Neutrophil (primary cell): ENCODE results near the gene EPHA3.

Experiments
- H3K27ac ChIP-seq: fragments of 200-600 bp; sonication (generic); 2 replicates; pipeline ENCODE4 v1.5.1; 2016; ENCODE audit warnings: mild to moderate bottlenecking, moderate library complexity
- H3K27me3 ChIP-seq: fragments of 200-600 bp; sonication (generic); 2 replicates; pipeline ENCODE4 v1.6.0; 2016; ENCODE audit warnings: mild to moderate bottlenecking
- H3K36me3 ChIP-seq: fragments of 200-600 bp; sonication (generic); 2 replicates; pipeline ENCODE4 v1.5.1; 2017
- H3K4me1 ChIP-seq, 2 experiments: fragments of 200-600 bp in 1 of 2; sonication (generic) in 1 of 2; 1 replicate in 1 of 2; 2 replicates in 1 of 2; pipeline versions ENCODE4 v1.5.1 to v1.6.1; 2013 to 2016; ENCODE audit warnings: low read depth in 1 of 2, low read length in 1 of 2, mild to moderate bottlenecking in 1 of 2, moderate library complexity in 1 of 2; ENCODE audit not compliant: control insufficient read depth in 1 of 2, insufficient read depth in 1 of 2
- H3K4me3 ChIP-seq, 2 experiments: fragments of 200-600 bp in 1 of 2; sonication (generic) in 1 of 2; 1 replicate in 1 of 2; 2 replicates in 1 of 2; pipeline ENCODE4 v1.5.1; 2013 to 2016; ENCODE audit warnings: low read depth in 1 of 2, low read length in 1 of 2, mild to moderate bottlenecking in 1 of 2, moderate library complexity in 1 of 2
- H3K9me3 ChIP-seq: fragments of 200-600 bp; sonication (generic); 2 replicates; pipeline ENCODE4 v1.5.1; 2016
- TF ChIP-seq, protein P1 (sequence below): fragments of 200-600 bp; sonication (generic); IDR thresholded peaks from 2 replicates; pipeline ENCODE4 v1.5.1; 2016; ENCODE audit warnings: antibody characterized with exemption

Gene EPHA3

GRCh38 chr3:89144080-89144479 is 36.7 kb downstream of the EPHA3 start:
- H3K36me3 ChIP-seq: no peaks in the 10 kb centered on the region
- no peaks in the 10 kb centered on the region for H3K27me3 ChIP-seq
- H3K4me3 ChIP-seq: no peak overlapping the region
- no peaks in the 10 kb centered on the region for H3K4me1 ChIP-seq
- TF ChIP-seq, protein P1, sequence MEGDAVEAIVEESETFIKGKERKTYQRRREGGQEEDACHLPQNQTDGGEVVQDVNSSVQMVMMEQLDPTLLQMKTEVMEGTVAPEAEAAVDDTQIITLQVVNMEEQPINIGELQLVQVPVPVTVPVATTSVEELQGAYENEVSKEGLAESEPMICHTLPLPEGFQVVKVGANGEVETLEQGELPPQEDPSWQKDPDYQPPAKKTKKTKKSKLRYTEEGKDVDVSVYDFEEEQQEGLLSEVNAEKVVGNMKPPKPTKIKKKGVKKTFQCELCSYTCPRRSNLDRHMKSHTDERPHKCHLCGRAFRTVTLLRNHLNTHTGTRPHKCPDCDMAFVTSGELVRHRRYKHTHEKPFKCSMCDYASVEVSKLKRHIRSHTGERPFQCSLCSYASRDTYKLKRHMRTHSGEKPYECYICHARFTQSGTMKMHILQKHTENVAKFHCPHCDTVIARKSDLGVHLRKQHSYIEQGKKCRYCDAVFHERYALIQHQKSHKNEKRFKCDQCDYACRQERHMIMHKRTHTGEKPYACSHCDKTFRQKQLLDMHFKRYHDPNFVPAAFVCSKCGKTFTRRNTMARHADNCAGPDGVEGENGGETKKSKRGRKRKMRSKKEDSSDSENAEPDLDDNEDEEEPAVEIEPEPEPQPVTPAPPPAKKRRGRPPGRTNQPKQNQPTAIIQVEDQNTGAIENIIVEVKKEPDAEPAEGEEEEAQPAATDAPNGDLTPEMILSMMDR: no peak
- no peak overlapping the region for H3K27ac ChIP-seq
- H3K9me3 ChIP-seq: no peaks in the 10 kb centered on the region

GRCh38 chr3:89145995-89146394 is 38.6 kb downstream of the EPHA3 start:
- Histone ChIP-seq H3K36me3 (no peaks in the 10 kb centered on the region), H3K27me3 (no peaks in the 10 kb centered on the region), H3K4me1 (no peaks in the 10 kb centered on the region), H3K27ac (no peak overlapping the region), H3K4me3 (no peak overlapping the region), H3K9me3 (no peaks in the 10 kb centered on the region)
- TF ChIP-seq, protein P1: no peak

DNA sequence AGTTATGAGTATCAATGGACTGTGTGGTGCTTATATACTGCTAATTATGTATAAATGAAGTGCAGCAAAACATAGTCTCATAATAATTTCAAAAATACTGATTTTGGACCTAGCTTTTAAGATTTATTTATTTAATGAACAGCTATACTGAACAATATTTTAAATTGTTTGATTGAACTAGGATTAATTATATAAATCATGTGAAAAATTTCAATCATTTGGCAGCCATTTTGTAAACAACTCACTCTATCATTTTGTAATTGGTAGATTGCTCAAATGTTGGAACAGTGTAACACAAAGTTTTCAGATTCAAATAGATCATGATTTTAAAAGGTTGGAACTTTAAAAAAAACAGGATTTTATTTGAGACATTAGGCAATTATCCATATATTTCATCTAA is 47.0 kb downstream of the EPHA3 start:
- no peaks in the 10 kb centered on the region for H3K27me3 ChIP-seq
- no peak overlapping the region for H3K4me3 ChIP-seq
- H3K9me3 ChIP-seq: no peaks in the 10 kb centered on the region
- TF ChIP-seq, protein P1: no peak
- no peaks in the 10 kb centered on the region for H3K36me3 ChIP-seq
- no peak overlapping the region for H3K27ac ChIP-seq
- H3K4me1 ChIP-seq: no peaks in the 10 kb centered on the region

DNA sequence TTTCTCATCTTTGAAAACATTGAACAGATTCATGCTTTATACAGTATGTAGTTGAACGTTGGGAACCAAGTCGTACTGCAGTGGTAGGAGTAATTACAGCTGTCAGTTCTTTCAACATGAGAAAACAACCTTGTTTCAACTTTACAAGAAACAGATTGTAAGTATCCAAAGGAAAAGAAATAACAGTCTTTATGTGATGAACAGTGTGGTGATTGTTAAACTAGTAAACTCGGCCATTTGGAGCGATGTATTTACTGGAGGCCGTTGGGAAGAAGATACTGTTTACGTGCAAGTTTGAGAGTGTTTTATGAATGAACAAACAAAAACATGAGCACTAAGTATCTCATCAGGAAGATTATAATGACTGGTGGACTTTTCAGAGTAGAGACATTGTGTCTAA is 48.4 kb downstream of the EPHA3 start:
- Histone ChIP-seq H3K4me3 (no peak overlapping the region), H3K27me3 (no peaks in the 10 kb centered on the region), H3K27ac (no peak overlapping the region), H3K36me3 (no peaks in the 10 kb centered on the region), H3K4me1 (no peaks in the 10 kb centered on the region), H3K9me3 (no peaks in the 10 kb centered on the region)
- TF ChIP-seq, protein P1: no peak

GRCh38 chr3:89157575-89157974 is 50.2 kb downstream of the EPHA3 start:
- TF ChIP-seq, protein P1: no peak
- Histone ChIP-seq H3K27ac (no peak overlapping the region), H3K36me3 (no peaks in the 10 kb centered on the region), H3K27me3 (no peaks in the 10 kb centered on the region), H3K4me3 (no peak overlapping the region), H3K4me1 (no peaks in the 10 kb centered on the region), H3K9me3 (no peaks in the 10 kb centered on the region)

GRCh38 chr3:89159605-89160004 is 52.2 kb downstream of the EPHA3 start:
- Histone ChIP-seq H3K27ac (no peak overlapping the region), H3K27me3 (no peaks in the 10 kb centered on the region), H3K4me1 (no peaks in the 10 kb centered on the region), H3K36me3 (no peaks in the 10 kb centered on the region), H3K4me3 (no peak overlapping the region), H3K9me3 (no peaks in the 10 kb centered on the region)
- TF ChIP-seq, protein P1: no peak
